IMR-90 (cell line): ENCODE data around the gene PATJ. TPM values are rescaled to one million over a fixed set of nuclear protein-coding genes. Genes with fewer than 3 reads are reported as not detected.

Experiments
- ATAC-seq: fragments of 200-7000 bp; cut with Tn5 transposase; 2 replicates; pipeline ENCODE4 v1.9.1; 2020; ENCODE audit warnings: low read depth, mild to moderate bottlenecking, moderate library complexity
- BruUV-seq: library from RNA; stranded (reverse); fragments of 400-500 nt; replicated peaks from 2 replicates; lab custom pipeline; 2021; lab: Mats Ljungman, UMichigan
- CTCF ChIA-PET: fragments of 300-600 bp; formaldehyde crosslinking; extraction: SDS; loops from one replicate; lab custom pipeline; 2021; ENCODE audit warnings: antibody characterized with exemption; lab: Yijun Ruan, JAX
- POLR2A ChIA-PET: fragments of 300-600 bp; sonication (Branson Sonifier 250); formaldehyde crosslinking; loops from one replicate; lab custom pipeline; 2022; ENCODE audit warnings: antibody characterized with exemption; ENCODE audit not compliant: unreplicated experiment; lab: Charles Lee
- DNase-seq: peaks from one replicate; pipeline ENCODE4 v3.0.0; 2013
- H2AFZ ChIP-seq: replicated peaks from 2 replicates; pipeline ENCODE3; 2013; ENCODE audit warnings: low read length, mild to moderate bottlenecking; ENCODE audit not compliant: poor library complexity
- H2AK5ac ChIP-seq: 2 replicates; pipeline ENCODE4 v1.6.1; 2013; ENCODE audit warnings: low read depth, low read length, inconsistent platforms
- H2AK9ac ChIP-seq: replicated peaks from 2 replicates; pipeline ENCODE3; 2013; ENCODE audit warnings: mild to moderate bottlenecking, low read depth, low read length, moderate library complexity; ENCODE audit not compliant: poor library complexity
- H2BK120ac ChIP-seq: 2 replicates; pipeline ENCODE4 v1.6.1; 2013; ENCODE audit warnings: low read depth, low read length, inconsistent platforms
- H2BK15ac ChIP-seq: 3 replicates; pipeline ENCODE4 v1.6.1; 2013; ENCODE audit warnings: low read depth, low read length, inconsistent platforms
- H2BK20ac ChIP-seq: 2 replicates; pipeline ENCODE4 v1.6.1; 2013; ENCODE audit warnings: low read depth, mild to moderate bottlenecking, inconsistent platforms, low read length, moderate library complexity
- H2BK5ac ChIP-seq: 2 replicates; pipeline ENCODE4 v1.6.1; 2013; ENCODE audit warnings: mild to moderate bottlenecking, low read depth, low read length, inconsistent platforms; ENCODE audit not compliant: poor library complexity, severe bottlenecking
- H3K14ac ChIP-seq: replicated peaks from 2 replicates; pipeline ENCODE4 v1.6.1; 2013; ENCODE audit warnings: low read depth, low read length, inconsistent platforms
- H3K18ac ChIP-seq: 2 replicates; pipeline ENCODE4 v1.6.1; 2013; ENCODE audit warnings: low read depth, low read length, control low read depth
- H3K23ac ChIP-seq: 2 replicates; pipeline ENCODE4 v1.6.1; 2013; ENCODE audit warnings: low read depth, low read length, inconsistent platforms
- H3K27ac ChIP-seq: 2 replicates; pipeline ENCODE4 v1.5.1; 2013; ENCODE audit warnings: mild to moderate bottlenecking, control low read depth, low read length; ENCODE audit not compliant: insufficient read depth
- H3K27me3 ChIP-seq: 2 replicates; pipeline ENCODE4 v1.6.1; 2013; ENCODE audit warnings: low read length; ENCODE audit not compliant: control insufficient read depth, insufficient read depth
- H3K36me3 ChIP-seq: 2 replicates; pipeline ENCODE4 v1.6.1; 2013; ENCODE audit warnings: low read length, mixed read lengths; ENCODE audit not compliant: control insufficient read depth, insufficient read depth
- H3K4ac ChIP-seq: 2 replicates; pipeline ENCODE4 v1.6.1; 2013; ENCODE audit warnings: low read depth, low read length, inconsistent platforms
- H3K4me1 ChIP-seq: 2 replicates; pipeline ENCODE4 v1.6.1; 2013; ENCODE audit warnings: low read length, mixed read lengths; ENCODE audit not compliant: control insufficient read depth, insufficient read depth
- H3K4me2 ChIP-seq: 2 replicates; pipeline ENCODE4 v1.6.1; 2013; ENCODE audit warnings: low read depth, mild to moderate bottlenecking, control low read depth, low read length, moderate library complexity
- H3K4me3 ChIP-seq: 2 replicates; pipeline ENCODE4 v1.5.1; 2013; ENCODE audit warnings: low read depth, mild to moderate bottlenecking, control low read depth, low read length, moderate library complexity; ENCODE audit not compliant: insufficient read depth
- H3K56ac ChIP-seq: 2 replicates; pipeline ENCODE4 v1.6.1; 2013; ENCODE audit warnings: low read length, inconsistent platforms; ENCODE audit not compliant: insufficient read depth; ENCODE audit errors: extremely low read depth
- H3K79me1 ChIP-seq, 2 experiments: 2 replicates each; pipeline ENCODE4 v1.6.1; 2013; ENCODE audit warnings: low read length in 2 of 2, inconsistent platforms in 1 of 2, low read depth in 1 of 2
- H3K9ac ChIP-seq: 2 replicates; pipeline ENCODE4 v1.6.1; 2013; ENCODE audit warnings: low read depth, low read length, control low read depth
- H3K9me1 ChIP-seq: 2 replicates; pipeline ENCODE4 v1.6.1; 2013; ENCODE audit warnings: low read length, inconsistent platforms; ENCODE audit not compliant: insufficient read depth
- H3K9me3 ChIP-seq: 2 replicates; pipeline ENCODE4 v1.6.1; 2013; ENCODE audit warnings: low read length; ENCODE audit not compliant: control insufficient read depth, insufficient read depth
- H4K20me1 ChIP-seq: 2 replicates; pipeline ENCODE4 v1.6.1; 2013; ENCODE audit warnings: low read length, inconsistent platforms; ENCODE audit not compliant: insufficient read depth
- H4K5ac ChIP-seq: 2 replicates; pipeline ENCODE4 v1.6.1; 2013; ENCODE audit warnings: mild to moderate bottlenecking, low read depth, low read length, control low read depth
- H4K8ac ChIP-seq, 2 experiments: 2 replicates each; pipeline ENCODE4 v1.6.1; 2013; ENCODE audit warnings: low read depth in 2 of 2, low read length in 2 of 2, control low read depth in 1 of 2, inconsistent platforms in 1 of 2
- H4K91ac ChIP-seq: 2 replicates; pipeline ENCODE4 v1.6.1; 2013; ENCODE audit warnings: low read depth, low read length, inconsistent platforms; ENCODE audit not compliant: insufficient read depth
- BHLHE40 ChIP-seq: fragments of 150-350 bp; IDR thresholded peaks from 2 replicates; pipeline ENCODE4 v1.6.1; 2016; ENCODE audit warnings: mild to moderate bottlenecking, low read depth, low read length
- CEBPB ChIP-seq: IDR thresholded peaks from 2 replicates; pipeline ENCODE4 v1.6.1; 2012; ENCODE audit warnings: low read depth, low read length, improper control_type of control experiment
- CHD1 ChIP-seq: IDR thresholded peaks from 2 replicates; pipeline ENCODE4 v1.6.1; 2012; ENCODE audit warnings: low read depth, low read length, improper control_type of control experiment
- FOS ChIP-seq: fragments of 150-350 bp; IDR thresholded peaks from 2 replicates; pipeline ENCODE4 v1.6.1; 2016; ENCODE audit warnings: low read depth, low read length
- MAFK ChIP-seq: IDR thresholded peaks from 2 replicates; pipeline ENCODE4 v1.6.1; 2012; ENCODE audit warnings: low read depth, low read length, improper control_type of control experiment
- MAZ ChIP-seq: IDR thresholded peaks from 2 replicates; pipeline ENCODE4 v1.6.1; 2012; ENCODE audit warnings: low read depth, mild to moderate bottlenecking, low read length, improper control_type of control experiment, moderate library complexity, borderline replicate concordance
- MXI1 ChIP-seq: IDR thresholded peaks from 2 replicates; pipeline ENCODE4 v1.6.1; 2012; ENCODE audit warnings: low read depth, mild to moderate bottlenecking, low read length, moderate library complexity, borderline replicate concordance
- NFE2L2 ChIP-seq: fragments of 150-350 bp; IDR thresholded peaks from 2 replicates; pipeline ENCODE4 v1.6.1; 2016; ENCODE audit warnings: low read depth, mild to moderate bottlenecking, low read length
- POLR2A ChIP-seq: IDR thresholded peaks from 2 replicates; pipeline ENCODE4 v1.6.1; 2012; ENCODE audit warnings: mild to moderate bottlenecking, low read depth, low read length
- RAD21 ChIP-seq: IDR thresholded peaks from 2 replicates; pipeline ENCODE4 v1.6.1; 2012; ENCODE audit warnings: low read length, improper control_type of control experiment
- RCOR1 ChIP-seq: IDR thresholded peaks from 2 replicates; pipeline ENCODE4 v1.6.1; 2012; ENCODE audit warnings: mild to moderate bottlenecking, low read length, improper control_type of control experiment; ENCODE audit not compliant: insufficient replicate concordance
- RFX5 ChIP-seq: IDR thresholded peaks from 2 replicates; pipeline ENCODE4 v1.8.0; 2012; ENCODE audit warnings: low read depth, mild to moderate bottlenecking, low read length, moderate library complexity
- SMC3 ChIP-seq: fragments of 150-350 bp; IDR thresholded peaks from 2 replicates; pipeline ENCODE4 v1.6.1; 2016; ENCODE audit warnings: low read depth, mild to moderate bottlenecking, antibody characterized with exemption, low read length, moderate library complexity
- WGBS, 2 experiments: methylation state at CpG; one replicate each; pipeline versions ENCODE4 v1.1.5 to v1.1.7; 2013; ENCODE audit warnings: missing lambda C conversion rate in 2 of 2; ENCODE audit not compliant: insufficient read length in 1 of 2; ENCODE audit errors: extremely low coverage in 2 of 2; 5-methylcytosine and 5-hydroxymethylcytosine counted together
- dilution Hi-C: fragments of 300-500 bp; cut with HindIII; formaldehyde crosslinking; loops from one replicate; pipeline ENCODE4 v1.14.3; 2018; ENCODE audit warnings: low sequenced_read_pairs; ENCODE audit not compliant: unreplicated experiment
- in situ Hi-C: fragments of 300-500 bp; cut with MboI; formaldehyde crosslinking; loops from 3 replicates; pipeline ENCODE4 v1.14.3; 2019; ENCODE audit warnings: low sequenced_read_pairs, inconsistent platforms, mixed read lengths
- intact Hi-C: fragments of 100-400 bp; cut with micrococcal nuclease; formaldehyde crosslinking; loops from 2 replicates; pipeline ENCODE4 v1.10.0; 2022
- polyA plus RNA-seq, 3 experiments: library from polyadenylated mRNA; depleted of rRNA; stranded (reverse); fragments of >200 nt; gene quantifications; 2 replicates each; pipeline ENCODE4 v1.2.3, GENCODE V29; 2012; ENCODE audit warnings: low replicate concordance in 1 of 3
- total RNA-seq: library from RNA; depleted of rRNA; stranded (reverse); fragments of >200 nt; gene quantifications from 2 replicates; pipeline ENCODE4 v1.2.3, GENCODE V29; 2012
- TF ChIP-seq, protein P1 (sequence below): conservative IDR thresholded peaks from 2 replicates; pipeline ENCODE4 v1.5.1; 2012; ENCODE audit warnings: mild to moderate bottlenecking, low read depth, low read length, improper control_type of control experiment
- TF ChIP-seq, protein P2 (sequence below): fragments of 150-350 bp; IDR thresholded peaks from 2 replicates; pipeline ENCODE4 v1.6.1; 2016; ENCODE audit warnings: low read depth, mild to moderate bottlenecking, low read length, moderate library complexity, borderline replicate concordance

Gene PATJ
- total and polyA plus RNA-seq, 2 of the 4 experiments (the other 2 are of a cell fraction), result 2.0 to 3.4 TPM

GRCh38 chr1:62213075-62213914 is 471.0 kb downstream of the PATJ start (continued):
- no peak for TF ChIP-seq MAZ

- Histone ChIP-seq H3K4me2 (no peak overlapping the region), H3K9me1 (no peaks in the 10 kb centered on the region), H3K14ac (no peak overlapping the region), H2BK20ac (no peak overlapping the region), H3K4me3 (no peak overlapping the region), H3K56ac (no peak overlapping the region), H3K4ac (no peak overlapping the region), H3K9me3 (peaks cover 8% of the 10 kb centered on the region; the same call in 1 of the 2 replicates), H2BK120ac (no peak overlapping the region), H2BK15ac (no peak overlapping the region), H4K8ac (no peak overlapping the region), H3K36me3 (no peaks in the 10 kb centered on the region), H3K23ac (no peak overlapping the region), H3K27ac (no peak overlapping the region), H4K20me1 (no peaks in the 10 kb centered on the region), H2AK5ac (no peak overlapping the region), H2BK5ac (no peak overlapping the region), H2AK9ac (no peak overlapping the region), H4K91ac (no peak overlapping the region), H3K4me1 (no peaks in the 10 kb centered on the region), H3K18ac (no peak overlapping the region), H4K5ac (no peak overlapping the region), H3K27me3 (no peaks in the 10 kb centered on the region), H3K79me1 (no peaks in the 10 kb centered on the region), H2AFZ (no peak overlapping the region), H3K9ac (no peak overlapping the region)
- POLR2A ChIA-PET, result no interaction called here
- DNase-seq, result no peak
- dilution Hi-C loops (no loop called here), intact Hi-C loops (no loop called here), in situ Hi-C loops (no loop called here)
- CTCF ChIA-PET, result no interaction called here
- no TSS peak for BruUV-seq
- ATAC-seq, result no peak
- WGBS, 2 experiments, result no CpG with 5 or more reads among the region's 2 CpGs
- TF ChIP-seq MAFK (no peak), RCOR1 (no peak), SMC3 (no peak), CHD1 (no peak), RAD21 (no peak), MXI1 (no peak), MAZ (no peak), FOS (no peak), POLR2A (no peak), CEBPB (no peak), RFX5 (no peak), NFE2L2 (no peak), BHLHE40 (no peak)
- TF ChIP-seq, protein P1, sequence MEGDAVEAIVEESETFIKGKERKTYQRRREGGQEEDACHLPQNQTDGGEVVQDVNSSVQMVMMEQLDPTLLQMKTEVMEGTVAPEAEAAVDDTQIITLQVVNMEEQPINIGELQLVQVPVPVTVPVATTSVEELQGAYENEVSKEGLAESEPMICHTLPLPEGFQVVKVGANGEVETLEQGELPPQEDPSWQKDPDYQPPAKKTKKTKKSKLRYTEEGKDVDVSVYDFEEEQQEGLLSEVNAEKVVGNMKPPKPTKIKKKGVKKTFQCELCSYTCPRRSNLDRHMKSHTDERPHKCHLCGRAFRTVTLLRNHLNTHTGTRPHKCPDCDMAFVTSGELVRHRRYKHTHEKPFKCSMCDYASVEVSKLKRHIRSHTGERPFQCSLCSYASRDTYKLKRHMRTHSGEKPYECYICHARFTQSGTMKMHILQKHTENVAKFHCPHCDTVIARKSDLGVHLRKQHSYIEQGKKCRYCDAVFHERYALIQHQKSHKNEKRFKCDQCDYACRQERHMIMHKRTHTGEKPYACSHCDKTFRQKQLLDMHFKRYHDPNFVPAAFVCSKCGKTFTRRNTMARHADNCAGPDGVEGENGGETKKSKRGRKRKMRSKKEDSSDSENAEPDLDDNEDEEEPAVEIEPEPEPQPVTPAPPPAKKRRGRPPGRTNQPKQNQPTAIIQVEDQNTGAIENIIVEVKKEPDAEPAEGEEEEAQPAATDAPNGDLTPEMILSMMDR, result no peak
- TF ChIP-seq, protein P2, sequence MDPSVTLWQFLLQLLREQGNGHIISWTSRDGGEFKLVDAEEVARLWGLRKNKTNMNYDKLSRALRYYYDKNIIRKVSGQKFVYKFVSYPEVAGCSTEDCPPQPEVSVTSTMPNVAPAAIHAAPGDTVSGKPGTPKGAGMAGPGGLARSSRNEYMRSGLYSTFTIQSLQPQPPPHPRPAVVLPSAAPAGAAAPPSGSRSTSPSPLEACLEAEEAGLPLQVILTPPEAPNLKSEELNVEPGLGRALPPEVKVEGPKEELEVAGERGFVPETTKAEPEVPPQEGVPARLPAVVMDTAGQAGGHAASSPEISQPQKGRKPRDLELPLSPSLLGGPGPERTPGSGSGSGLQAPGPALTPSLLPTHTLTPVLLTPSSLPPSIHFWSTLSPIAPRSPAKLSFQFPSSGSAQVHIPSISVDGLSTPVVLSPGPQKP, result no peak
Observed at GRCh38 chr1:62218604-62219003, 476.3 kb downstream of the PATJ start.
